GM19468 (cell line): ENCODE data around the gene GTF2F1.
"Not testable (repeated sequence)": the region's sequence is repeated elsewhere in the genome, so short reads cannot be mapped to it uniquely, and the experiment has no call there.

ENCODE experiments used
- ATAC-seq: cut with Tn5 transposase; IDR thresholded peaks from one replicate; pipeline ENCODE4 v1.9.1; 2021; ENCODE audit warnings: mild to moderate bottlenecking, moderate library complexity, moderate number of reproducible peaks; ENCODE audit not compliant: unreplicated experiment; ENCODE audit errors: extremely low read depth

The GTF2F1 gene, protein sequence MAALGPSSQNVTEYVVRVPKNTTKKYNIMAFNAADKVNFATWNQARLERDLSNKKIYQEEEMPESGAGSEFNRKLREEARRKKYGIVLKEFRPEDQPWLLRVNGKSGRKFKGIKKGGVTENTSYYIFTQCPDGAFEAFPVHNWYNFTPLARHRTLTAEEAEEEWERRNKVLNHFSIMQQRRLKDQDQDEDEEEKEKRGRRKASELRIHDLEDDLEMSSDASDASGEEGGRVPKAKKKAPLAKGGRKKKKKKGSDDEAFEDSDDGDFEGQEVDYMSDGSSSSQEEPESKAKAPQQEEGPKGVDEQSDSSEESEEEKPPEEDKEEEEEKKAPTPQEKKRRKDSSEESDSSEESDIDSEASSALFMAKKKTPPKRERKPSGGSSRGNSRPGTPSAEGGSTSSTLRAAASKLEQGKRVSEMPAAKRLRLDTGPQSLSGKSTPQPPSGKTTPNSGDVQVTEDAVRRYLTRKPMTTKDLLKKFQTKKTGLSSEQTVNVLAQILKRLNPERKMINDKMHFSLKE

GRCh38 chr19:6393074-6393982 is at the start of gene GTF2F1:
GTF2F1 (minus strand) TSS chr19:6393164; CDS start chr19:6392995, 169 bp downstream.
- ATAC-seq, result peak; percentile 64

GRCh38 chr19:6442087-6442688 is 49.2 kb upstream of the GTF2F1 start:
- ATAC-seq, result no peak

DNA sequence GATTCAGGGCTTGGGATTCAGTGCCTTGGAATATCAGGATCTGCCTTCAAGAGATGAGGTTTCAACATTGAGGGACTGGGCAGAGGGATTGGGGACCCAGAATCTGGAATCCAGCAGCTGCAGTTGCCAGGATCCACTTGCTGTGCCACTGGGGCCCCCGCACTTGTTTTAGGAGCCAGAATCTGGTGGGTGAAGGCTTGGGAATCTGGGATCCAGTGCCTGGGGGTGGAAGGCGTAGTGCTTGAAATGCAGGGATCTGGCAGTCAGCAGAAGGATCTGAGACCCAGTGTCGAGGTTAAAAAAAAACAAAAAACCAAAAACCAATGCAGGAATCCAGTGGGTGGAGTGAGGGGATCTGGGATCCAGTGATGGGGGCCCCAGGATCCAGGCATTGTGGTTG is 47.9 kb upstream of the GTF2F1 start:
- no peak for ATAC-seq

DNA sequence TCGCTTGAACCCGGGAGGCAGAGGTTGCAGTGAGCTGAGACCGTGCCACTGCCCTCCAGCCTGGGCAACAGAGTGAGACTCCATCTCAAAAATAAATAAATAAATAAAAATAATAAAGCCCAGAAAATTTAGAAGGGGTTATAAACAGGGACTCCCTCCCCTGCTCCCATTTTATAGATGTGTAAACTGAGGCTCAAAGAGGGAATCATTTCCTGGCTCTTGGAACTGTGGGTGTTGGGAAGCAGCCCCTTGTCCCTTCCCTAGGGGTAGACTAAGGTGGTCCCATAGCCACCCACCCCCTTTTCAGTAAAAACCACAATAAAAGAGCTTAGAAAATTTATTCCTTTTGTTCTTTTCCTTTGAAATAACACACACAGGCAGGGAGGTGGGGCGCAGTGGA is 46.8 kb upstream of the GTF2F1 start:
- ATAC-seq, result no peak

DNA sequence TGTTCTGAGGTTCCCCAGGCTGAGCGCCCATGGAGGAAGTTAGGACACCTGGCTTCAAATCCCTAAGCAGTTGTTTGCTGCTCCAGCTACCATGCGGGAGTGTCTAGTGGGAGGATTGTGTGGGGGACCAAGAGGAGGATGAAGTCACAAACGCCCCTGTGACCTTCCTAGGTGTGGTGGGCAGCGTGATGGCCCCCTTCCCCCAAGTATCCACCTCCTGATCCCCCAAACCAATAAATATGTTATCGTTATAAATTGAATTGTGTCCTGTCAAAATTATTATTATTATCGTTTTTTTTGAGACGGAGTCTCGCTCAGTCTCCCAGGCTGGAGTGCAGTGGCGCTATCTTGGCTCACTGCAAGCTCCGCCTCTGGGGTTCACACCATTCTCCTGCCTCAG is 40.7 kb upstream of the GTF2F1 start, which contains the start of gene SLC25A41:
SLC25A41 (minus strand) TSS at position 101 of the 400 bp plus-strand sequence; CDS start at position 31, 70 bp downstream.
- no peak for ATAC-seq

GRCh38 chr19:6433165-6433564 is 40.2 kb upstream of the GTF2F1 start:
- ATAC-seq, result no peak

GRCh38 chr19:6431891-6432290 is 38.9 kb upstream of the GTF2F1 start:
- no peak for ATAC-seq

DNA sequence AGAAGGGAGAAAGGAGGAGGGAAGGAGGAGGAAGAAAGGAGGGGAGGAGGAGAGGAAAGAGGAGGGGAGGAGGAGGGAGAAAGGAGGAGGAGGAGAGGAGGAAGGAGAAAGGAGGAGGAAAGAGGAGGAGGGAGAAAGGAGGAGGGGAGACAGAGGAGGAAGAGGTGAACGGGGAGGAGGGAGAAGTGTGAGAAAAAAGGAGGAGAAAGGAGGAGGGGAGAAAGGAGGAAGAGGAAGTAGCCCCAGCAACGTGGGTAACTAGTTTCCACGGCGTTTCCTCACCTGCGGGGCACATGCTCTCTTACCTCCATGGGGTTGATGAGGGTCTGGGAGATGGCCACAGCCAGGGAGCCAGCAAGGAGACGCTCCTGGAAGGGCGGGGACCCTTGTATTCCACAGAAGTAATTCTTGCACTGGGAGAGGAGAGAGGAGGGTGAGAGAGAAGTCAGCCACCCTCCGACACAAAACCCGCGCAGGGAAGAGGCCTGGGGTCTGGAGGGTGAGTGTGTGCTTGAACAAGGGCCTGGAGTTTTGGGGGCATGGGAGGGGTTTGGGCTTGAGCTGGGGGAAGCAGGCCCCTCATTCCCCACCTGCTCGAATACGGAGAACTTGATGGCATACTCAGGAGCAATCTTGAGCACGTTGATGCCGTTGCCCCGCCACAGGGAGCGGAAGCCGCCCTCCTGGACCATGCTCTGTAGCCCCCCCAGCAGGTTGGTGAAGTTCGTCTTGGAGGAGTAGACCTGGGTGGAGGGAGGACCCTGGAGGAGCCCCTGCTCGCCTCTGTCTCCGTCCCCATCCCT is 36.7 kb upstream of the GTF2F1 start:
- ATAC-seq, result no peak

GRCh38 chr19:6428692-6429418 is 35.9 kb upstream of the GTF2F1 start:
- ATAC-seq, result not testable (repeated sequence)

DNA sequence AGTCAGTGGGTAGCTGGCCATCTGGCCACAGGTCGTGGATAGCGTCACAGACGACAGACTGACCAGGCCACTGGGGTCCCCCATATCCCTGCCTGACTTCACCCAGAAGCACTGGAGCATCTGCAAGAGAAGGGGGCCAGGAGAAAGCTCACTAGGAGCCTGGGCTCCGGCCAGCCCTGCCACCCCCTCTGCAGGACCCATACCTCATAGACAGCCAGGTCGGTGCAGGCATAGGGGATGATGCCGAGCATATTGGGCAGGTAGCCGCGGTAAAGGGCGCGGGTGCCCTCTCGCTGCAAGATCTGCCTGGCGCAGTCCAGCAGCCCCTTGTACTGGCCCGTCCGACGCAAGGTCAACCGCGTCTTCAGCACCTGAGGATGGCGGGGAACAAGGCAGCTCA is 34.2 kb upstream of the GTF2F1 start:
- no peak for ATAC-seq

DNA sequence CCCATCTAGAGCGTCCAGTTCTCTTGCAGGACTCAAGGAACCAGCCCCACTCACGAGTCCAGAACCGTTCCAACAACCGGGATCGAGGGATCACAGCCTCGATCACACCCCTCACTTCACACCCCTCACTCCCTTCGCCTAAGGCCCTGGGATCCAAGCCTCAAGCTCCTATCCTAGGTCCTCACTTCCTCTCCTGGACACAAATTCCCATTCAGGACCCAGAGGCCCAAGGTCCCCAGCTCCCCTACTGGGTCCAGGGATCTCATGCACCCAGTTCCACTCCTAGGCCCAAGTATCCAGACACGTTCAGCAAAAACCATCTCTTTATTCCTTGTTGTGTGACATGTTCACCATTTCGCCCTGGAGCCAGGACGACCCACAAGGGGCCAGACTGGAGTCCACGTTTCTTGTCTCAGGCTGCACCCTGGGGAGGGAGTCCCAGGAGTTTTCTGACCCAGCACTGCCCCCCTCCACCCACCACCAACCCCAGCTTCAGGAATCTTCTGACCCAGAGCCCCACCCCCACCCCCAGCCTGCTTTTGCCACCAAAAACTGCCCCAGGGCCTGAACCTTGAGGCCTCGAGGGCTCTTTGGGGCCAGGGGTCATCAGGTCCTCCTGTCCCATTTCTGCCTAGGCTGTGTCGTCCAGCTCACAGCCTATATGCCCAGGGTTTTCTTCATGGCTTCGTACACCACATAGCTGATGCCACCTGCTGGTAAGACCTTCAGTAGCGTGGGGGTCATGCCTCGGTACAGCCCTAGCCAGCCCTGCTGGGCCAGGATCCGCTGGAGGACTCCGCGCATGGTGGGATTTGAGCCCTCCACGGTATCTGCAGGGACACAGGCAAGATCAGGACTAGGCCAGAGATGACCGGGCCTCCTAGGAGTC is 33.0 kb upstream of the GTF2F1 start:
- no peak for ATAC-seq

DNA sequence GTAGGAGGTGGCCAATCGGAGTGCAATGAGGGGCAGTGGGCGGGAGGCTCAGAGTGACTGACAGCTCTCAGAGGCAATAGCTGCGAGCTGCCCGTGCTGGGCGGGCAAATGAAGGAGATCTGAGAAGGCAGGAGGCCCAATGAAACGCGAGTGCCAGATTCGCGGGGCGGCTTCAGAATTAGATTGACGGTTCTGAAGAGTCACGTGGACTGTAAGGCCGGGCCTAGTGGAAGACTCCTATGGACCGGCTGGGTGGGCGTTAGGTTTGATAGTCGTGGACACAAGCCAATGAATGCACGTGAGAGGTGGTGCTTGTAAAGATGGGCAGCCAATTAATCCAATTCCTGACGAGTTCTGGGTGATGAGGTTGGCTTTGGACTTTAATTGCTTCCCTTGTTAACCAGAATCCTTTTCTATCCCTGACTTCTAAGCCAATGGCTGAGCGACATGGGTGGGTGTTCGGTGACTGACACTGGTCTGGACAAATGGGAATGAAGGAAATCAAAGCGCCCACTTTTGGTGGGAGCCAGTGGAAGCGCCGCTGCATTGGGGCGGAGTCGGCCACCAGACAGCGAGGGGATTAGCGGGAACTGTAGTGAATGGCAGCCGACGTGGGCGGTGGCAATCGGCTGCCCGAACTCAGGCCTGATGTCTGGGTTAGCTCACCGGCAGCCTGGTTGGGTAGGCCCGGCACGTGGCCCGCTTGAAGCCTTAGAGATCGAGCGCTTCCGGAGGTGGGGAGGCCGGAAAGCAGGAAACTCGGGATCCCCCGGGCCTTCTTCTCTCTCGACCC is 32.2 kb upstream of the GTF2F1 start:
- peak; percentile 72 for ATAC-seq

DNA sequence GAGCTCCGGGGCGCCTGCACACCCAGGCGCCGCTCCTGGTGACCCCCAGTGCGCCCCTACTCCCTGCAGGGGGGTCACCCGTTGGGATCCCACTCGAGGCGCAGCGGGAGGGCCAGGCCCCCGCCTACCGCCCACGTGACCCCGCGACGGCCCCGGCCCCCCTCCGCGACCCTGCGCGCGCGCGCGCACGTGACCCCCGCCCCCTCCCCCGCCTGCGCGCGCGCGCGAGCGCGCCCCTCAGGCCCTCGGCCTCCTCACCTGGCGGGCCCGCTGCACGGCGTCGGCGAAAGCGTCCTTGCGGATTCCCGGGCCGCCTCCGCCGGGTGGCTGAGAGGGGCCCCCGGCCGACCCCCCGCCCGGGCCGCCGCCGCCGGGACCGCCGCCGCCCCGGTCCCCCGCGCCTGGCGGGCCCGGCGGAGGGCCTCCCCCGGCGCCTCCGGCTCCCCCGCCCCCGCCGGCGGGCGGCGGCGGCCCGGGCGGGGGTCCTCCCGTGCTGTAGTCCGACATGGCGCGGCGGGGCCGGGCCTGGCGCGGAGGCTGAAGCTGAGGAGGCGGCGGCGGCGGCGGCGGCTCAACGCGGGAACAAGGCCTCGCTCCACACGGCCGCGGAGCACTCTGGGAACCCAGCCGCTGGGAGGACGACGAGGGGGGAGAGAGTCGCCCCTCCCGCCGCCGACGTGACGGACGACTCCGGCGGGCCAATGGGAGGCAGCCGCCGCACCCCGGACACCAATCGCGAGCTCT is 31.4 kb upstream of the GTF2F1 start, which contains the start of gene KHSRP:
KHSRP (minus strand) TSS at position 617 of the 744 bp plus-strand sequence; CDS start at position 507, 110 bp downstream.
- ATAC-seq, result no peak

DNA sequence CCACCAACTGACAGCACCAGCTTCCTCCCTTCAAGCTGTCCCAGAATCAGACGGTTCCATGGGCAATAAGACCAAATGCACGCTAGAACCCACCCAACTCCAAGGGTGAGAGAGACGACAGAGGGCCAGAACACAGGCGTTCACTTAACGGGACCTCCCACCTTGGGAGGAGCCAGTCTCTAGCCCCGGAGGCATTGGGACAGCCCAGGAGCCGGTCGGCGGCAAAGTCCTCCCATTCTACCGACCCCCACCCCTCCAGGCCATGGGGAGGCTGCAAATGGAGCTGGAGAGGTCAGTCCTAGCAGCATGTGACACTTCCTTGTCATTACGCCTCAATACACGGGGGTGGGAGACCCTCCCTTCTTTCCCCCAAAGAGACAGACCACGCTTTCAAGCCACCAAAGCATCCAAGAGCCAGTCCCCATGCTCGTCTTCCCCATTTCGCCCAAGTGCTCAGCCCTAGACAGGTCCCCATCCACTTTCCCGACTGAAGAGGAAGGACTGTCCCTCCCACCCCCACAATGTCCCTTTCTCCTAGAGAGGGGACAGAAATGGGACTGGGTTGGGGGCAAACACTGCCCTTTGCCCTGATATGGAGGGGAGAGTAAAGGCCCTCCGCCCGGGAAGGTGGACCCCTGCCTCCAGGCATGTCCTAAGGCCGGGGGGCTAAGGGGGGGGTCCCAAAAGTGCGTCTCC is 30.7 kb upstream of the GTF2F1 start:
- ATAC-seq, result no peak

DNA sequence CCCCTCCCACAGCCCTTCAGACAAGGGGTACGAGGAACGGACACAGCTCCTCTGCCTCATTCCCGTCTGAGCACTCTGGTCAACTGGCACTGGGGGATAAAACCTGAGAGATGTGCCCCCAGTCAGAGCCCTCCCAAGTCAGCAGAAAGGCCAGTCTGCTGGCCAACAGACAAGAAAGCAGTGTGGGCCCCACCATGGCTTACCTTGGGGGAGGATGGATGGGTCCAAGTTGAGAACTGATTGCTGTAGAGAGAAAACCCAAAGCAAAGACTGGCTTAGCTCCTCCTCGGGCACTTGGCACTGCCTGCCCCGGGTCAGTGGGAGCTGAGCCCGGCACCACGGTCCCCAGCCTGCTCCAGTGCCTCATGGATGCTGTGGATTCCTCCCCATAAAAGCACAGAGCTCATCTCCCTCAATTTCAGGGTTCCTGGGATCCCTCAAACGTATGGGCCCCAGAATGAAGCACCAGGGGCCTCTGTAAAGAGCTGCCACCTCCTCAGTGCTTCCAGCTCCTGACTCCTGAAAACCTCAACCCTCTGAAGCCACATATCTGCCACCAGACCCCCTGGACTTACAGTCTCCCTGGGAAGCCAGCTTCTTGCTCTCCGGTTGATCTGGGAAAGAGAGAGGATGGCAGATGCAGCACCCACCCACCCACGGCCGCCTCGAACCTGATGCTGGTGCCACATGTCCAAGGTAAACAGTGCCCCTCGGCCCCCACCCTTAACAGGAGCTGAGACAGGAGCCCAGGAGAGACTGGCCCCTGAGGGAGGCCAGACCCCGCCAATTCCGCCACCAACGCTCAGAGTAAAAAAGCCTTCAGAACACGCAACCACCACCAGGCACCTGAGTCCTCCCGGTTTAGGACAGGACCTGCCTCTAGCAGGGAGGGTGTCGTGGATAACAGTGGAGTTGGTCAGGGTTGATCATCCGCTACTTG is 28.4 kb upstream of the GTF2F1 start:
- no peak for ATAC-seq
